H1 (cell line): ENCODE measurements around the gene DPM2.

Source experiments
- EP300 ChIP-seq, 2 experiments: IDR thresholded peaks; 1 replicate in 1 of 2; 2 replicates in 1 of 2; pipeline ENCODE4 v1.6.1; 2011 to 2012; ENCODE audit warnings: low read depth in 2 of 2, low read length in 2 of 2, mild to moderate bottlenecking in 2 of 2, borderline replicate concordance in 1 of 2, inconsistent platforms in 1 of 2, moderate library complexity in 1 of 2
- EZH2 ChIP-seq: fragments of 200-600 bp; sonication (generic); IDR thresholded peaks from 2 replicates; pipeline ENCODE4 v1.7.1; 2012; ENCODE audit warnings: low read depth, mild to moderate bottlenecking, moderate library complexity, low read length, inconsistent platforms; ENCODE audit not compliant: severe bottlenecking
- HDAC6 ChIP-seq: IDR thresholded peaks from one replicate; pipeline ENCODE4 v1.7.1; 2012; ENCODE audit warnings: low read depth, mild to moderate bottlenecking, inconsistent platforms, low read length, moderate library complexity
- POLR2A ChIP-seq, 2 experiments: IDR thresholded peaks; 1 replicate in 1 of 2; 2 replicates in 1 of 2; pipeline ENCODE4 v1.6.1; 2011; ENCODE audit warnings: low read depth in 2 of 2, low read length in 2 of 2, mild to moderate bottlenecking in 2 of 2; ENCODE audit errors: control extremely low read depth in 1 of 2
- RXRA ChIP-seq: IDR thresholded peaks from 2 replicates; pipeline ENCODE4 v1.6.1; 2011; ENCODE audit warnings: low read depth, mild to moderate bottlenecking, low read length, moderate library complexity; ENCODE audit not compliant: insufficient read depth
- SP1 ChIP-seq: IDR thresholded peaks from 2 replicates; pipeline ENCODE4 v1.6.1; 2011; ENCODE audit warnings: low read depth, low read length
- SUZ12 ChIP-seq: fragments of 200-600 bp; sonication (generic); IDR thresholded peaks from 2 replicates; pipeline ENCODE4 v1.6.1; 2012; ENCODE audit warnings: mild to moderate bottlenecking, inconsistent platforms, low read length, moderate library complexity, mixed read lengths
- TAF1 ChIP-seq: IDR thresholded peaks from 2 replicates; pipeline ENCODE4 v1.6.1; 2011; ENCODE audit warnings: mild to moderate bottlenecking, low read depth, low read length
- TEAD4 ChIP-seq: IDR thresholded peaks from 2 replicates; pipeline ENCODE4 v1.6.1; 2012; ENCODE audit warnings: low read depth, low read length, inconsistent platforms, mixed read lengths
- TF ChIP-seq, protein P1 (sequence below): IDR thresholded peaks from 2 replicates; pipeline ENCODE4 v1.6.1; 2011; ENCODE audit warnings: low read depth, mild to moderate bottlenecking, low read length; ENCODE audit not compliant: insufficient read depth
- TF ChIP-seq, protein P2 (sequence below), 3 experiments: IDR thresholded peaks; 1 replicate in 2 of 3; 2 replicates in 1 of 3; pipeline versions ENCODE4 v1.5.1 to v1.6.1; 2011; ENCODE audit warnings: low read length in 3 of 3, mild to moderate bottlenecking in 3 of 3, inconsistent platforms in 2 of 3, low read depth in 1 of 3, moderate library complexity in 1 of 3; ENCODE audit not compliant: insufficient read depth in 1 of 3; ENCODE audit errors: control extremely low read depth in 1 of 3

DNA sequence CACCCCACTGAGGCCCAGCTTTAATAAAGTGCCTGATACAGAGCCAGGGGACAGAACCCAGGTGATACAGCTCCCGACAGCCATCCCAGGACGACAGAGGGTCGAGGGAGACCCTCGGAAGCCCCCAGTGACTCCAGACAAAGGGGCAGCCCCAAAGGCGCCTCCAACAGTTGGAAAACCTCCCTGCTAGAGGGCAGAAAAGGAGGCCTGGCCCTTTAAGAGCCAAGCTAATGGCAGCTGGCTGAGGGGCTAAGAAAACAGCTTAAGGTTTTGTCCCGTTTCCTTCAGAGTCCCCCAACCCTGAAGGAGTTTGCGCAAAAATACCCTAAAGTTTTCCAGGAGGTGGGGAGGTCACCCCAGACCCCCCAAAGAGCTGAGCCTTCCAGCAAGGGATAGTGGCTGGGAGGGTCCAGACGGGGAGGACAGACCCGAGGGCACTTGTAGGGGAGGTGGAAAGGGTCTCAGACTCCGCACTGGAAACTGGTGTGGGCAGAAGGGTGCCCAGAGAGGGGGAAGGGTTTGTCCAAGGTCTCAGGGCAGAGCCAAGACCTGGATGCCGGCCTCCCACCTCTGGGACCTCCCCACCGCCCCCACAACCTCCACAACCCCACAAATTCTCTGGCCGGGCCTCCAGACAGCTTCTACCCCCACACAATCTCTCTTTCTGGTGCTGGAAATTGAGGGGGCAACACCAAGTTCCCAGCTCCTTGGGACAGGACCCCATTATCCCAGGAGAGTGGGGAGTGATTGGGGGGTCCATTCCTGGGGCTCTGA is 52.0 kb downstream of the DPM2 start:
- TF ChIP-seq POLR2A (IDR thresholded peaks at IDR 0.05; ENCODE audit: control extremely low read depth in 1 of 2, low read depth in 2 of 2, low read length in 2 of 2) (no peak), TEAD4 (no peak), TAF1 (no peak), EZH2 (no peak), SP1 (no peak), RXRA (no peak), EP300 (IDR thresholded peaks at IDR 0.05; ENCODE audit: borderline replicate concordance in 1 of 2, low read depth in 2 of 2, low read length in 2 of 2) (no peak), SUZ12 (no peak), HDAC6 (no peak)
- TF ChIP-seq, protein P1, sequence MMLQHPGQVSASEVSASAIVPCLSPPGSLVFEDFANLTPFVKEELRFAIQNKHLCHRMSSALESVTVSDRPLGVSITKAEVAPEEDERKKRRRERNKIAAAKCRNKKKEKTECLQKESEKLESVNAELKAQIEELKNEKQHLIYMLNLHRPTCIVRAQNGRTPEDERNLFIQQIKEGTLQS = no peak
- TF ChIP-seq, protein P2, sequence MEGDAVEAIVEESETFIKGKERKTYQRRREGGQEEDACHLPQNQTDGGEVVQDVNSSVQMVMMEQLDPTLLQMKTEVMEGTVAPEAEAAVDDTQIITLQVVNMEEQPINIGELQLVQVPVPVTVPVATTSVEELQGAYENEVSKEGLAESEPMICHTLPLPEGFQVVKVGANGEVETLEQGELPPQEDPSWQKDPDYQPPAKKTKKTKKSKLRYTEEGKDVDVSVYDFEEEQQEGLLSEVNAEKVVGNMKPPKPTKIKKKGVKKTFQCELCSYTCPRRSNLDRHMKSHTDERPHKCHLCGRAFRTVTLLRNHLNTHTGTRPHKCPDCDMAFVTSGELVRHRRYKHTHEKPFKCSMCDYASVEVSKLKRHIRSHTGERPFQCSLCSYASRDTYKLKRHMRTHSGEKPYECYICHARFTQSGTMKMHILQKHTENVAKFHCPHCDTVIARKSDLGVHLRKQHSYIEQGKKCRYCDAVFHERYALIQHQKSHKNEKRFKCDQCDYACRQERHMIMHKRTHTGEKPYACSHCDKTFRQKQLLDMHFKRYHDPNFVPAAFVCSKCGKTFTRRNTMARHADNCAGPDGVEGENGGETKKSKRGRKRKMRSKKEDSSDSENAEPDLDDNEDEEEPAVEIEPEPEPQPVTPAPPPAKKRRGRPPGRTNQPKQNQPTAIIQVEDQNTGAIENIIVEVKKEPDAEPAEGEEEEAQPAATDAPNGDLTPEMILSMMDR (IDR thresholded peaks at IDR 0.05; ENCODE audit: control extremely low read depth in 1 of 3, insufficient read depth in 1 of 3, low read depth in 1 of 3, low read length in 3 of 3) = no peak
